DND-41 (cell line): ENCODE measurements around the gene TRAF2.
"Not testable (repeated sequence)": the region's sequence is repeated elsewhere in the genome, so short reads cannot be mapped to it uniquely, and the experiment has no call there.

ENCODE experiments used
- ATAC-seq: fragments of 200-7000 bp; cut with Tn5 transposase; 3 replicates; pipeline ENCODE4 v1.9.1; 2021; ENCODE audit warnings: low read depth; ENCODE audit not compliant: insufficient read depth
- DNase-seq: peaks from one replicate; pipeline ENCODE4 v3.0.0-alpha.2; 2020
- H2AFZ ChIP-seq: 2 replicates; pipeline ENCODE4 v1.6.0; 2012; ENCODE audit warnings: low read depth, low read length
- H3K27ac ChIP-seq: 2 replicates; pipeline ENCODE4 v1.5.1; 2012; ENCODE audit warnings: low read length, inconsistent platforms
- H3K27me3 ChIP-seq: fragments of 200-600 bp; sonication (generic); 2 replicates; pipeline ENCODE4 v1.6.0; 2012; ENCODE audit warnings: low read length, mild to moderate bottlenecking, inconsistent platforms; ENCODE audit not compliant: insufficient read depth, poor library complexity
- H3K36me3 ChIP-seq: 2 replicates; pipeline ENCODE4 v1.5.1; 2012; ENCODE audit warnings: low read length, inconsistent platforms; ENCODE audit not compliant: insufficient read depth
- H3K4me1 ChIP-seq: 2 replicates; pipeline ENCODE4 v1.5.1; 2012; ENCODE audit warnings: mild to moderate bottlenecking, low read length; ENCODE audit not compliant: insufficient read depth
- H3K4me2 ChIP-seq: 2 replicates; pipeline ENCODE4 v1.6.0; 2012; ENCODE audit warnings: mild to moderate bottlenecking, moderate library complexity, low read length, inconsistent platforms; ENCODE audit not compliant: insufficient read depth
- H3K4me3 ChIP-seq, 2 experiments: fragments of 200-600 bp in 1 of 2; shearing (Covaris generic) in 1 of 2; 2 replicates each; pipeline ENCODE4 v1.5.1; 2012 to 2016; ENCODE audit warnings: inconsistent platforms in 2 of 2, low read length in 2 of 2, mild to moderate bottlenecking in 2 of 2, low read depth in 1 of 2, moderate library complexity in 1 of 2
- H3K79me2 ChIP-seq: 2 replicates; pipeline ENCODE4 v1.6.0; 2012; ENCODE audit warnings: low read length, inconsistent platforms; ENCODE audit not compliant: insufficient read depth
- H3K9ac ChIP-seq: 2 replicates; pipeline ENCODE4 v1.6.0; 2012; ENCODE audit warnings: low read depth, mild to moderate bottlenecking, inconsistent platforms, low read length, moderate library complexity
- H3K9me3 ChIP-seq: 2 replicates; pipeline ENCODE4 v1.5.1; 2012; ENCODE audit warnings: low read length, moderate library complexity, mild to moderate bottlenecking, inconsistent platforms; ENCODE audit not compliant: insufficient read depth, severe bottlenecking
- H4K20me1 ChIP-seq: 2 replicates; pipeline ENCODE4 v1.6.0; 2012; ENCODE audit warnings: low read length; ENCODE audit not compliant: insufficient read depth
- CTCF ChIP-seq: IDR thresholded peaks from 2 replicates; pipeline ENCODE4 v1.5.1; 2012; ENCODE audit warnings: borderline replicate concordance, low read length, moderate library complexity, mild to moderate bottlenecking; ENCODE audit not compliant: poor library complexity, severe bottlenecking; ENCODE audit errors: extremely low read depth
- EZH2 ChIP-seq: IDR thresholded peaks from 3 replicates; pipeline ENCODE4 v1.6.1; 2012; ENCODE audit warnings: borderline replicate concordance, low read depth, mild to moderate bottlenecking, moderate library complexity, low read length, inconsistent platforms; ENCODE audit not compliant: severe bottlenecking

TRAF2 gene

DNA sequence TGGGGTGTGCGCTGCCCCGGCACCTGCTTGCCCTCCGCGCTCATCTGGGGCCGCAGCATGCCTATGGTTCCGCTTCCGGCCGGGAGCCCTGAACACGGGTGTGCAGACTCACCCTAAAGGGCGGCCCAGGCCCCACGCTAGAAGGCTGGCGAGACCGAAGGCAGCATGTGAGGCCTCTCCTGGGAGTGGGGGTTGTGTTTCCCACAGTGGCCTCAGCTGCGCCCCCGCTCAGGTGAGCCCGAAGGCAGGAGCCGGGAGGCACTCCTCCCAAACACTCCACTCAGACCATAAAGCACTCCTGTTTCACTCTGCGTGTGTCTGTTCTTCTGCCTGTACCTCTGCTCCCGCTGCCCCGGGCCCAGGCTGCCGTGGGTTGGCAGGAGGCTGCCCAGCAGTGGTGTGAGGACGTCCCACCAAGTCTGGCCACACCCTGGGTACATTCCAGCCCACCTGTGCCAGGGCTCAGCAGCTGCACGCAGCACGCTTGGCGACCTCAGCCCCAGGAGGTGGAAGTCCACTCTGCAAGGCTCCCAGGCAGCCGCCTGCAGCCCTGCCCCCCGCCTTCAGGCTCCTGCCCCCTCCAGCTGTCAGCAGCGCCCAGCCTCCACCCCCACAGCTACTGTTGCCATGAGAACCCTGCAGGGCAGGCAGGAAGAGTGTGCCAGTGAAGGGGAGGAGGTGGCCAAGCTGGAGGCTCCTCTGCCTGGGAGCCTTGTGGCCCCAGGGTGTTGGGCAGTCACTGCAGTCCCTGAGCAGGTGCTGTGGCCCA lies 45.3 kb upstream of the TRAF2 start:
- TF ChIP-seq EZH2 (no peak), CTCF (no peak)
- Histone ChIP-seq H3K9ac (no peak overlapping the region), H2AFZ (no peak overlapping the region), H3K9me3 (no peaks in the 10 kb centered on the region), H3K4me1 (peaks cover 17% of the 10 kb centered on the region), H3K4me2 (no peak overlapping the region), H3K27ac (no peak overlapping the region), H4K20me1 (peaks cover 5% of the 10 kb centered on the region), H3K27me3 (no peaks in the 10 kb centered on the region), H3K4me3 (no peak overlapping the region), H3K36me3 (peaks cover 28% of the 10 kb centered on the region), H3K79me2 (no peaks in the 10 kb centered on the region)
- DNase-seq (peak; percentile 62), ATAC-seq (peak; percentile 28)

GRCh38 chr9:136841646-136842379 lies 44.5 kb upstream of the TRAF2 start:
- not testable (repeated sequence) for H3K27ac ChIP-seq, H3K9me3 ChIP-seq, ATAC-seq, H3K79me2 ChIP-seq, H2AFZ ChIP-seq, H3K27me3 ChIP-seq, H4K20me1 ChIP-seq, DNase-seq
- Histone ChIP-seq H3K4me3 (peak overlapping the region in 1 of 2 experiments; percentile 63; a peak in 2 of 4 replicates), H3K4me1 (peaks cover 17% of the 10 kb centered on the region), H3K4me2 (peak overlapping the region; percentile 91), H3K36me3 (peaks cover 22% of the 10 kb centered on the region), H3K9ac (peak overlapping the region; percentile 55; the same call in 1 of the 2 replicates)

GRCh38 chr9:136842380-136842948 lies 43.9 kb upstream of the TRAF2 start, which contains the start of gene AJM1:
AJM1 (plus strand) TSS chr9:136842478; CDS start chr9:136844415, 1,937 bp downstream.
- Histone ChIP-seq H3K4me1 (peaks cover 18% of the 10 kb centered on the region), H3K4me3 (peak within 1 kb of the TSS; percentile 24 to 63; a peak in 3 of 4 replicates), H3K36me3 (peaks cover 22% of the 10 kb centered on the region), H3K4me2 (peak within 1 kb of the TSS; percentile 91), H3K9ac (peak within 1 kb of the TSS; percentile 55; the same call in 1 of the 2 replicates), H2AFZ (peak within 1 kb of the TSS; percentile 67)
- DNase-seq (peak; percentile 84), ATAC-seq (peak; percentile 90)
- not testable (repeated sequence) for H3K27ac ChIP-seq, H3K9me3 ChIP-seq, H3K79me2 ChIP-seq, H3K27me3 ChIP-seq, H4K20me1 ChIP-seq
- peak; percentile 83 for TF ChIP-seq CTCF

- not testable (repeated sequence) for H3K27ac ChIP-seq, H2AFZ ChIP-seq, H4K20me1 ChIP-seq, H3K4me3 ChIP-seq, H3K9ac ChIP-seq, H3K9me3 ChIP-seq, H3K79me2 ChIP-seq, ATAC-seq, DNase-seq, H3K27me3 ChIP-seq
- peaks cover 17% of the 10 kb centered on the region for H3K36me3 ChIP-seq
- peak overlapping the region; percentile 45; the same call in 1 of the 2 replicates for H3K4me2 ChIP-seq
- peaks cover 25% of the 10 kb centered on the region for H3K4me1 ChIP-seq
These were observed 43.0 kb upstream of the TRAF2 start for GRCh38 chr9:136843159-136843800.
